OCI-LY3 (cell line): Measurements from ENCODE around the gene NEU4.

Experiments used
- EZH2phosphoT487 ChIP-seq: fragments of 200-600 bp; shearing (Covaris generic); IDR thresholded peaks from 2 replicates; pipeline ENCODE4 v1.6.1; 2018; ENCODE audit warnings: antibody characterized with exemption, mixed run types, low read depth
- TF ChIP-seq, protein P1 (sequence below): fragments of 200-600, 300-600 bp; sonication (generic); IDR thresholded peaks from 2 replicates; pipeline ENCODE4 v1.5.1; 2014; ENCODE audit warnings: antibody characterized with exemption, low read length, low read depth

DNA sequence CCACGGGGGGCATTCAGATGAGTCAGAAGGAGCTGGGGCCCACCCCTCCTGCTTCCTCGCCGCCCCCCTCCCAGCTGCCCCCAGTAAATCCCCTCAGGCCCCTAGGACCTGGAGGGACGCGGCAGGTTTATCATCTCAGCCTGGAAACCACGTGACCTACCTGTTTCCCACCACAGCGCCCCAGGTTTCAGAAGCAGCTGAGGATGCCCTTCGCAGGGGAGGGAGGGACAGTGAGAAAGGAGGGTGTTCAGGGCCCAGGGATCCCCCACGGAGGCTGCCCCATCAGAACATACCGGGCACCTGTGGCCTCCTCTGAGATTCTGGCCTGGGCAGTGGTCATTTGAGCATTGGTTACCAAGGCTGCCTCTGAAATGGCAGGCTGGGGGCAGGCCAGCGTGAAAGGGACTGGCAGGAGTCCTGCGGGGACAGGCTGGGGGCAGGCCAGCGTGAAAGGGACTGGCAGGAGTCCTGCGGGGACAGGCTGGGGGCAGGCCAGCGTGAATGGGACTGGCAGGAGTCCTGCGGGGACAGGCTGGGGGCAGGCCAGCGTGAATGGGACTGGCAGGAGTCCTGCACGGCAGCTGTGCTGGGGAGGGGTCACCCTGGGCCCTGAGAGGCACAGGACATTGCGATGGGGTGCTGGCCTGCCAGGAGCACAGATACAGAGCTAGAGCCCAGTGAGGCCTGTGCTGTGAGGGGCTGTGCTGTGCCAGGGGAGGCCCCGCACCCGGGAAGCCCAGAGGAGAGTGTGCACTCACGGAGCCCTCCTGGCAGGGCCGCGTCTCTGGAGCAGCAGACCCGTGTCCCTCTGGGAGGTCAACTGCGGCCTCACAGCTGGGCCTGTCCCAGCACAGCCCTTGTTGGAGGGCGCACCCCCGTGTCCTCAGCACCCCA, 1.6 kb downstream of the NEU4 start:
- TF ChIP-seq, protein P1, sequence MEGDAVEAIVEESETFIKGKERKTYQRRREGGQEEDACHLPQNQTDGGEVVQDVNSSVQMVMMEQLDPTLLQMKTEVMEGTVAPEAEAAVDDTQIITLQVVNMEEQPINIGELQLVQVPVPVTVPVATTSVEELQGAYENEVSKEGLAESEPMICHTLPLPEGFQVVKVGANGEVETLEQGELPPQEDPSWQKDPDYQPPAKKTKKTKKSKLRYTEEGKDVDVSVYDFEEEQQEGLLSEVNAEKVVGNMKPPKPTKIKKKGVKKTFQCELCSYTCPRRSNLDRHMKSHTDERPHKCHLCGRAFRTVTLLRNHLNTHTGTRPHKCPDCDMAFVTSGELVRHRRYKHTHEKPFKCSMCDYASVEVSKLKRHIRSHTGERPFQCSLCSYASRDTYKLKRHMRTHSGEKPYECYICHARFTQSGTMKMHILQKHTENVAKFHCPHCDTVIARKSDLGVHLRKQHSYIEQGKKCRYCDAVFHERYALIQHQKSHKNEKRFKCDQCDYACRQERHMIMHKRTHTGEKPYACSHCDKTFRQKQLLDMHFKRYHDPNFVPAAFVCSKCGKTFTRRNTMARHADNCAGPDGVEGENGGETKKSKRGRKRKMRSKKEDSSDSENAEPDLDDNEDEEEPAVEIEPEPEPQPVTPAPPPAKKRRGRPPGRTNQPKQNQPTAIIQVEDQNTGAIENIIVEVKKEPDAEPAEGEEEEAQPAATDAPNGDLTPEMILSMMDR = no peak
- TF ChIP-seq EZH2phosphoT487 = no peak
